K562 (cell line): Measurements from ENCODE around the gene PRMT7. TPM values are rescaled to one million over a fixed set of nuclear protein-coding genes. Genes with fewer than 3 reads are reported as not detected.

Experiments used
- FUS ChIP-seq: fragments of 200-400 bp; formaldehyde crosslinking; optimal IDR thresholded peaks from 2 replicates; pipeline ENCODE3; 2017; ENCODE audit warnings: low read depth, low read length
- GATA2 ChIP-seq: sonication (generic); formaldehyde crosslinking; IDR thresholded peaks from 2 replicates; pipeline ENCODE4 v1.4.0; 2020; ENCODE audit warnings: mild to moderate bottlenecking, missing genetic modification reagents
- HDAC1 ChIP-seq, 2 experiments: fragments of 450-650 bp; IDR thresholded peaks; 2 replicates each; pipeline ENCODE4 v1.6.1; 2016 to 2017; ENCODE audit warnings: inconsistent platforms in 1 of 2, mild to moderate bottlenecking in 1 of 2, moderate library complexity in 1 of 2
- HIVEP1 ChIP-seq: fragments of 250-450 bp; sonication (Bioruptor Pico); IDR thresholded peaks from 2 replicates; pipeline ENCODE4 v1.4.0; 2020; ENCODE audit warnings: mild to moderate bottlenecking
- HLTF ChIP-seq: fragments of 450-650 bp; IDR thresholded peaks from 2 replicates; pipeline ENCODE4 v1.6.1; 2016
- MNT ChIP-seq, 2 experiments: fragments of 450-650 bp; conservative IDR thresholded peaks; 2 replicates each; pipeline ENCODE4 v1.6.1; 2017; ENCODE audit warnings: mild to moderate bottlenecking in 2 of 2, moderate library complexity in 2 of 2
- MTA3 ChIP-seq: fragments of 450-650 bp; formaldehyde crosslinking; IDR thresholded peaks from 2 replicates; pipeline ENCODE4 v1.6.1; 2017; ENCODE audit warnings: mild to moderate bottlenecking, borderline replicate concordance
- MYBL2 ChIP-seq, 2 experiments: fragments of 450-650 bp in 1 of 2; sonication (generic) in 1 of 2; formaldehyde crosslinking in 1 of 2; IDR thresholded peaks; 2 replicates each; pipeline versions ENCODE4 v1.6.1 to v1.8.1; 2017 to 2022; ENCODE audit warnings: borderline replicate concordance in 1 of 2, inconsistent platforms in 1 of 2, low read depth in 1 of 2, mild to moderate bottlenecking in 1 of 2, missing genetic modification reagents in 1 of 2, moderate library complexity in 1 of 2
- MYC ChIP-seq, 2 experiments: fragments of 250-450 bp in 1 of 2; sonication (Bioruptor Pico) in 1 of 2; IDR thresholded peaks; 2 replicates each; pipeline versions ENCODE4 v1.5.1 to v1.6.1; 2012 to 2021; ENCODE audit warnings: low read depth in 2 of 2, borderline replicate concordance in 1 of 2, improper control_type of control experiment in 1 of 2, low read length in 1 of 2, mild to moderate bottlenecking in 1 of 2, moderate library complexity in 1 of 2
- ZNF24 ChIP-seq: fragments of 450-650 bp; IDR thresholded peaks from 2 replicates; pipeline ENCODE4 v1.6.1; 2016
- ZNF316 ChIP-seq: fragments of 450-650 bp; IDR thresholded peaks from 2 replicates; pipeline ENCODE4 v1.6.1; 2016
- ZNF77 ChIP-seq: fragments of 250-450 bp; sonication (Bioruptor Pico); IDR thresholded peaks from 2 replicates; pipeline ENCODE4 v1.5.0; 2020
- polyA plus RNA-seq, 8 experiments: library from polyadenylated mRNA; depleted of rRNA in 4 of 8; stranded (reverse) in 5 of 8; unstranded in 3 of 8; fragments of >200 nt; fragmentation: Nextera tagmentation in 2 of 8; fragmentation: Illumina TruSeq in 1 of 8; extraction: Ambion mirVana in 2 of 8; extraction: Trizol in 1 of 8; gene quantifications; 2 replicates each; pipeline versions ENCODE4 v1.2.1 to v1.2.3, GENCODE V29; 2011 to 2014; ENCODE audit warnings: inconsistent platforms in 1 of 8, missing spikeins in 1 of 8
- total RNA-seq, 7 experiments: library from RNA; depleted of rRNA in 6 of 7; stranded (reverse); fragments of >200 nt in 6 of 7; fragmentation: Illumina TruSeq in 2 of 7; extraction: Trizol in 2 of 7; gene quantifications; 2 replicates each; pipeline versions ENCODE4 v1.2.1 to v1.2.3, GENCODE V29; 2011 to 2021; ENCODE audit warnings: low replicate concordance in 1 of 7
- TF ChIP-seq, protein P1 (sequence below): fragments of 200-800 bp; sonication (Bioruptor generic); IDR thresholded peaks from 2 replicates; pipeline ENCODE4 v1.6.1; 2017; ENCODE audit warnings: missing genetic modification characterization, missing compliant biosample characterization
- TF ChIP-seq, protein P2 (sequence below): sonication (generic); formaldehyde crosslinking; IDR thresholded peaks from 2 replicates; pipeline ENCODE4 v1.9.0; 2022; ENCODE audit warnings: mild to moderate bottlenecking, missing genetic modification reagents
- TF ChIP-seq, protein P3 (sequence below): fragments of 450-650 bp; IDR thresholded peaks from 2 replicates; pipeline ENCODE4 v1.6.1; 2018; ENCODE audit not compliant: partially characterized antibody
- TF ChIP-seq, protein P4 (sequence below), 3 experiments: fragments of 200-800 bp in 1 of 3; sonication (Bioruptor generic) in 1 of 3; sonication (generic) in 1 of 3; formaldehyde crosslinking in 1 of 3; IDR thresholded peaks; 2 replicates each; pipeline versions ENCODE4 v1.6.1 to v1.8.0; 2016 to 2022; ENCODE audit warnings: mild to moderate bottlenecking in 2 of 3, missing compliant biosample characterization in 2 of 3, missing genetic modification characterization in 2 of 3, missing genetic modification reagents in 1 of 3

The PRMT7 gene
- total and polyA plus RNA-seq, 9 of the 15 experiments (the other 6 are each of a cell fraction or from before 2014, with no cell fraction given), result 6.4 to 88.8 (median 73.1) TPM

GRCh38 chr16:68289621-68290329 is 21.0 kb upstream of the PRMT7 start (continued):
- TF ChIP-seq FUS (no peak), MNT (conservative IDR thresholded peaks at IDR 0.05) (peak in 1 of 2 experiments; percentile 52; a peak in 2 of 4 replicates), HIVEP1 (CRISPR knock-in tag) (no peak), MYBL2 (IDR thresholded peaks at IDR 0.05; ENCODE audit: low read depth) (no peak), MYBL2 (CRISPR knock-in tag; IDR thresholded peaks at IDR 0.05; ENCODE audit: borderline replicate concordance) (no peak), MYC (IDR thresholded peaks at IDR 0.05; ENCODE audit: low read depth, low read length) (peak; percentile 56; the same call in 1 of the 2 replicates), MYC (CRISPR knock-in tag; IDR thresholded peaks at IDR 0.05; ENCODE audit: borderline replicate concordance, low read depth) (no peak), HDAC1 (IDR thresholded peaks at IDR 0.05) (peak in 1 of 2 experiments; percentile 22; a peak in 1 of 4 replicates), ZNF24 (peak; percentile 56; the same call in 1 of the 2 replicates), ZNF77 (no peak), ZNF316 (no peak), MTA3 (peak; percentile 43; the same call in 1 of the 2 replicates), GATA2 (CRISPR knock-in tag) (peak; percentile 83), HLTF (no peak)
- TF ChIP-seq, protein P1, sequence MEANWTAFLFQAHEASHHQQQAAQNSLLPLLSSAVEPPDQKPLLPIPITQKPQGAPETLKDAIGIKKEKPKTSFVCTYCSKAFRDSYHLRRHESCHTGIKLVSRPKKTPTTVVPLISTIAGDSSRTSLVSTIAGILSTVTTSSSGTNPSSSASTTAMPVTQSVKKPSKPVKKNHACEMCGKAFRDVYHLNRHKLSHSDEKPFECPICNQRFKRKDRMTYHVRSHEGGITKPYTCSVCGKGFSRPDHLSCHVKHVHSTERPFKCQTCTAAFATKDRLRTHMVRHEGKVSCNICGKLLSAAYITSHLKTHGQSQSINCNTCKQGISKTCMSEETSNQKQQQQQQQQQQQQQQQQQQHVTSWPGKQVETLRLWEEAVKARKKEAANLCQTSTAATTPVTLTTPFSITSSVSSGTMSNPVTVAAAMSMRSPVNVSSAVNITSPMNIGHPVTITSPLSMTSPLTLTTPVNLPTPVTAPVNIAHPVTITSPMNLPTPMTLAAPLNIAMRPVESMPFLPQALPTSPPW, result peak; percentile 79
- TF ChIP-seq, protein P2, sequence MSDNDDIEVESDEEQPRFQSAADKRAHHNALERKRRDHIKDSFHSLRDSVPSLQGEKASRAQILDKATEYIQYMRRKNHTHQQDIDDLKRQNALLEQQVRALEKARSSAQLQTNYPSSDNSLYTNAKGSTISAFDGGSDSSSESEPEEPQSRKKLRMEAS (CRISPR knock-in tag), result peak; percentile 39; the same call in 1 of the 2 replicates
- TF ChIP-seq, protein P3, sequence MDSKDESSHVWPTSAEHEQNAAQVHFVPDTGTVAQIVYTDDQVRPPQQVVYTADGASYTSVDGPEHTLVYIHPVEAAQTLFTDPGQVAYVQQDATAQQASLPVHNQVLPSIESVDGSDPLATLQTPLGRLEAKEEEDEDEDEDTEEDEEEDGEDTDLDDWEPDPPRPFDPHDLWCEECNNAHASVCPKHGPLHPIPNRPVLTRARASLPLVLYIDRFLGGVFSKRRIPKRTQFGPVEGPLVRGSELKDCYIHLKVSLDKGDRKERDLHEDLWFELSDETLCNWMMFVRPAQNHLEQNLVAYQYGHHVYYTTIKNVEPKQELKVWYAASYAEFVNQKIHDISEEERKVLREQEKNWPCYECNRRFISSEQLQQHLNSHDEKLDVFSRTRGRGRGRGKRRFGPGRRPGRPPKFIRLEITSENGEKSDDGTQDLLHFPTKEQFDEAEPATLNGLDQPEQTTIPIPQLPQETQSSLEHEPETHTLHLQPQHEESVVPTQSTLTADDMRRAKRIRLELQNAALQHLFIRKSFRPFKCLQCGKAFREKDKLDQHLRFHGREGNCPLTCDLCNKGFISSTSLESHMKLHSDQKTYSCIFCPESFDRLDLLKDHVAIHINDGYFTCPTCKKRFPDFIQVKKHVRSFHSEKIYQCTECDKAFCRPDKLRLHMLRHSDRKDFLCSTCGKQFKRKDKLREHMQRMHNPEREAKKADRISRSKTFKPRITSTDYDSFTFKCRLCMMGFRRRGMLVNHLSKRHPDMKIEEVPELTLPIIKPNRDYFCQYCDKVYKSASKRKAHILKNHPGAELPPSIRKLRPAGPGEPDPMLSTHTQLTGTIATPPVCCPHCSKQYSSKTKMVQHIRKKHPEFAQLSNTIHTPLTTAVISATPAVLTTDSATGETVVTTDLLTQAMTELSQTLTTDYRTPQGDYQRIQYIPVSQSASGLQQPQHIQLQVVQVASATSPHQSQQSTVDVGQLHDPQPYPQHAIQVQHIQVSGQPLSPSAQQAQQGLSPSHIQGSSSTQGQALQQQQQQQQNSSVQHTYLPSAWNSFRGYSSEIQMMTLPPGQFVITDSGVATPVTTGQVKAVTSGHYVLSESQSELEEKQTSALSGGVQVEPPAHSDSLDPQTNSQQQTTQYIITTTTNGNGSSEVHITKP, result peak; percentile 27
- TF ChIP-seq, protein P4, sequence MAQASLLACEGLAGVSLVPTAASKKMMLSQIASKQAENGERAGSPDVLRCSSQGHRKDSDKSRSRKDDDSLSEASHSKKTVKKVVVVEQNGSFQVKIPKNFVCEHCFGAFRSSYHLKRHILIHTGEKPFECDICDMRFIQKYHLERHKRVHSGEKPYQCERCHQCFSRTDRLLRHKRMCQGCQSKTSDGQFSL (CRISPR knock-in tag; IDR thresholded peaks at IDR 0.05), result 0 out of 2 replicates have a peak, but pooled peaks have one; percentile 54
- TF ChIP-seq, protein P4 (tag; IDR thresholded peaks at IDR 0.05), result peak in 1 of 2 experiments; percentile 65; a peak in 1 of 4 replicates
